Neural cell (in vitro differentiated cells): ENCODE data around the gene FAM177B. TPM values are rescaled to one million over a fixed set of nuclear protein-coding genes. Genes with fewer than 3 reads are reported as not detected.

Experiments used
- H2AFZ ChIP-seq: fragments of 200-600, 300-800 bp; sonication (generic), shearing (Covaris generic); 2 replicates; pipeline ENCODE4 v1.6.0; 2014; ENCODE audit warnings: low read depth, mild to moderate bottlenecking, antibody characterized with exemption, low read length, moderate library complexity
- H3F3A ChIP-seq: fragments of 200-600 bp; shearing (Covaris generic); 2 replicates; pipeline ENCODE4 v1.6.1; 2016; ENCODE audit warnings: mild to moderate bottlenecking, moderate library complexity, mixed read lengths, antibody characterized with exemption, low read length; ENCODE audit not compliant: insufficient read depth, poor library complexity, severe bottlenecking
- H3K27ac ChIP-seq: fragments of 200-600, 300-800 bp; sonication (generic), shearing (Covaris generic); 2 replicates; pipeline ENCODE4 v1.5.1; 2014; ENCODE audit warnings: mild to moderate bottlenecking, low read length, moderate library complexity
- H3K27me3 ChIP-seq: fragments of 300-800, 200-600 bp; sonication (generic), shearing (Covaris generic); 2 replicates; pipeline ENCODE4 v1.6.0; 2014; ENCODE audit warnings: mild to moderate bottlenecking, low read depth, low read length, moderate library complexity; ENCODE audit not compliant: insufficient read depth
- H3K36me3 ChIP-seq: fragments of 300-800, 200-600 bp; sonication (generic), shearing (Covaris generic); 2 replicates; pipeline ENCODE4 v1.5.1; 2014; ENCODE audit warnings: mild to moderate bottlenecking, antibody characterized with exemption, low read length, moderate library complexity; ENCODE audit not compliant: insufficient read depth
- H3K4me2 ChIP-seq: fragments of 300-800, 200-600 bp; sonication (generic), shearing (Covaris generic); 2 replicates; pipeline ENCODE4 v1.6.0; 2014; ENCODE audit warnings: mild to moderate bottlenecking, low read length
- H3K4me3 ChIP-seq: fragments of 300-800, 200-600 bp; sonication (generic), shearing (Covaris generic); 2 replicates; pipeline ENCODE4 v1.5.1; 2014; ENCODE audit warnings: mild to moderate bottlenecking, low read length, moderate library complexity
- H3K79me2 ChIP-seq: fragments of 200-600 bp; shearing (Covaris generic); replicated peaks from 2 replicates; pipeline ENCODE4 v1.6.0; 2014; ENCODE audit warnings: mild to moderate bottlenecking, low read length, moderate library complexity; ENCODE audit not compliant: insufficient read depth
- H3K9ac ChIP-seq: fragments of 300-800, 200-600 bp; sonication (generic), shearing (Covaris generic); 2 replicates; pipeline ENCODE4 v1.6.1; 2016; ENCODE audit warnings: mild to moderate bottlenecking, low read length, mixed read lengths
- H3K9me2 ChIP-seq: fragments of 200-600 bp; shearing (Covaris generic); 2 replicates; pipeline ENCODE4 v1.6.1; 2016; ENCODE audit warnings: mild to moderate bottlenecking, low read length, mixed read lengths; ENCODE audit not compliant: insufficient read depth
- H3K9me3 ChIP-seq: fragments of 200-600, 300-800 bp; sonication (generic), shearing (Covaris generic); 2 replicates; pipeline ENCODE4 v1.6.1; 2016; ENCODE audit warnings: mild to moderate bottlenecking, mixed run types, low read length, moderate library complexity, mixed read lengths
- H4K20me1 ChIP-seq: fragments of 200-600 bp; shearing (Covaris generic); 2 replicates; pipeline ENCODE4 v1.6.1; 2016; ENCODE audit warnings: mild to moderate bottlenecking, mixed run types; ENCODE audit not compliant: insufficient read depth
- EP300 ChIP-seq: fragments of 450-650 bp; conservative IDR thresholded peaks from 2 replicates; pipeline ENCODE4 v1.6.1; 2014; ENCODE audit warnings: antibody characterized with exemption, mild to moderate bottlenecking, moderate library complexity; ENCODE audit not compliant: poor library complexity, severe bottlenecking
- EZH2 ChIP-seq: fragments of 200-600, 300-800 bp; shearing (Covaris generic), sonication (generic); IDR thresholded peaks from 2 replicates; pipeline ENCODE4 v1.6.1; 2014; ENCODE audit warnings: antibody characterized with exemption, low read length, borderline replicate concordance, mild to moderate bottlenecking; ENCODE audit not compliant: insufficient read depth, poor library complexity, severe bottlenecking
- MXI1 ChIP-seq: fragments of 450-650 bp; conservative IDR thresholded peaks from 2 replicates; pipeline ENCODE4 v1.6.1; 2014; ENCODE audit warnings: antibody characterized with exemption, mild to moderate bottlenecking; ENCODE audit not compliant: poor library complexity, severe bottlenecking
- POLR2AphosphoS5 ChIP-seq: IDR thresholded peaks from 2 replicates; pipeline ENCODE4 v1.6.1; 2012
- RAD21 ChIP-seq: fragments of 450-650 bp; conservative IDR thresholded peaks from 2 replicates; pipeline ENCODE4 v1.6.1; 2014; ENCODE audit warnings: antibody characterized with exemption, mild to moderate bottlenecking, moderate library complexity
- SMC3 ChIP-seq: fragments of 450-650 bp; conservative IDR thresholded peaks from 2 replicates; pipeline ENCODE4 v1.6.1; 2014; ENCODE audit warnings: antibody characterized with exemption, mild to moderate bottlenecking, moderate library complexity; ENCODE audit not compliant: poor library complexity
- TAF1 ChIP-seq: IDR thresholded peaks from 2 replicates; pipeline ENCODE4 v1.6.1; 2012; ENCODE audit warnings: low read depth
- polyA plus RNA-seq: library from polyadenylated mRNA; depleted of rRNA; stranded (reverse); fragments of >200 nt; gene quantifications from 2 replicates; pipeline ENCODE4 v1.2.3, GENCODE V29; 2014
- TF ChIP-seq, protein P1 (sequence below): fragments of 450-650 bp; IDR thresholded peaks from 2 replicates; pipeline ENCODE4 v1.5.1; 2014; ENCODE audit warnings: antibody characterized with exemption, mild to moderate bottlenecking, moderate library complexity; ENCODE audit not compliant: poor library complexity, severe bottlenecking
- TF ChIP-seq, protein P2 (sequence below): IDR thresholded peaks from 2 replicates; pipeline ENCODE4 v1.6.1; 2012; ENCODE audit warnings: borderline replicate concordance

Gene FAM177B
- polyA plus RNA-seq, 1 donor from 2014 or later = not detected

DNA sequence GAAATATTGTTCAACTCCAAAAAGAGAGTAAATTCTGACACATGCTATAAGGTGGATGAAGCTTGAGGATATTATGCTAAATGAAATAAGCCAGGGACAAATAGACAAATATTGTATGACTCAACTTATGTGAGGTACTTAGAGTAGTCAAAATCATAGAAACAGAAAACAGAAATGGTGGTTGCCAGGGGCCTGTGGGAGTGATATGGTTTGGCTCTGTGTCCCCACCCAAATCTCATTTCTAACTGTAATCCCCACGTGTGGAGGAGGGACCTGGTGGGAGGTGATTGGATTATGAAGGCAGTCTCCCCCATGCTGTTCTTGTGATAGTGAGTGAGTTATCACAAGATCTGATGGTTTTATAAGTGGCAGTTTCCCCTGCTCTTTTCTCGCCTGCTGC lies 53.1 kb downstream of the FAM177B start:
- Histone ChIP-seq H3K4me3 (no peak overlapping the region), H3K27me3 (no peaks in the 10 kb centered on the region), H3K27ac (no peak overlapping the region), H4K20me1 (no peaks in the 10 kb centered on the region), H3F3A (no peaks in the 10 kb centered on the region), H2AFZ (no peak overlapping the region), H3K36me3 (no peaks in the 10 kb centered on the region), H3K4me2 (no peak overlapping the region), H3K9ac (no peak overlapping the region), H3K79me2 (no peaks in the 10 kb centered on the region), H3K9me2 (no peaks in the 10 kb centered on the region), H3K9me3 (no peaks in the 10 kb centered on the region)
- TF ChIP-seq RAD21 = no peak
- no peak for TF ChIP-seq EP300
- TF ChIP-seq, protein P1, sequence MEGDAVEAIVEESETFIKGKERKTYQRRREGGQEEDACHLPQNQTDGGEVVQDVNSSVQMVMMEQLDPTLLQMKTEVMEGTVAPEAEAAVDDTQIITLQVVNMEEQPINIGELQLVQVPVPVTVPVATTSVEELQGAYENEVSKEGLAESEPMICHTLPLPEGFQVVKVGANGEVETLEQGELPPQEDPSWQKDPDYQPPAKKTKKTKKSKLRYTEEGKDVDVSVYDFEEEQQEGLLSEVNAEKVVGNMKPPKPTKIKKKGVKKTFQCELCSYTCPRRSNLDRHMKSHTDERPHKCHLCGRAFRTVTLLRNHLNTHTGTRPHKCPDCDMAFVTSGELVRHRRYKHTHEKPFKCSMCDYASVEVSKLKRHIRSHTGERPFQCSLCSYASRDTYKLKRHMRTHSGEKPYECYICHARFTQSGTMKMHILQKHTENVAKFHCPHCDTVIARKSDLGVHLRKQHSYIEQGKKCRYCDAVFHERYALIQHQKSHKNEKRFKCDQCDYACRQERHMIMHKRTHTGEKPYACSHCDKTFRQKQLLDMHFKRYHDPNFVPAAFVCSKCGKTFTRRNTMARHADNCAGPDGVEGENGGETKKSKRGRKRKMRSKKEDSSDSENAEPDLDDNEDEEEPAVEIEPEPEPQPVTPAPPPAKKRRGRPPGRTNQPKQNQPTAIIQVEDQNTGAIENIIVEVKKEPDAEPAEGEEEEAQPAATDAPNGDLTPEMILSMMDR = no peak
- TF ChIP-seq TAF1 = no peak
- TF ChIP-seq MXI1 = no peak
- TF ChIP-seq SMC3 = no peak
- TF ChIP-seq, protein P2, sequence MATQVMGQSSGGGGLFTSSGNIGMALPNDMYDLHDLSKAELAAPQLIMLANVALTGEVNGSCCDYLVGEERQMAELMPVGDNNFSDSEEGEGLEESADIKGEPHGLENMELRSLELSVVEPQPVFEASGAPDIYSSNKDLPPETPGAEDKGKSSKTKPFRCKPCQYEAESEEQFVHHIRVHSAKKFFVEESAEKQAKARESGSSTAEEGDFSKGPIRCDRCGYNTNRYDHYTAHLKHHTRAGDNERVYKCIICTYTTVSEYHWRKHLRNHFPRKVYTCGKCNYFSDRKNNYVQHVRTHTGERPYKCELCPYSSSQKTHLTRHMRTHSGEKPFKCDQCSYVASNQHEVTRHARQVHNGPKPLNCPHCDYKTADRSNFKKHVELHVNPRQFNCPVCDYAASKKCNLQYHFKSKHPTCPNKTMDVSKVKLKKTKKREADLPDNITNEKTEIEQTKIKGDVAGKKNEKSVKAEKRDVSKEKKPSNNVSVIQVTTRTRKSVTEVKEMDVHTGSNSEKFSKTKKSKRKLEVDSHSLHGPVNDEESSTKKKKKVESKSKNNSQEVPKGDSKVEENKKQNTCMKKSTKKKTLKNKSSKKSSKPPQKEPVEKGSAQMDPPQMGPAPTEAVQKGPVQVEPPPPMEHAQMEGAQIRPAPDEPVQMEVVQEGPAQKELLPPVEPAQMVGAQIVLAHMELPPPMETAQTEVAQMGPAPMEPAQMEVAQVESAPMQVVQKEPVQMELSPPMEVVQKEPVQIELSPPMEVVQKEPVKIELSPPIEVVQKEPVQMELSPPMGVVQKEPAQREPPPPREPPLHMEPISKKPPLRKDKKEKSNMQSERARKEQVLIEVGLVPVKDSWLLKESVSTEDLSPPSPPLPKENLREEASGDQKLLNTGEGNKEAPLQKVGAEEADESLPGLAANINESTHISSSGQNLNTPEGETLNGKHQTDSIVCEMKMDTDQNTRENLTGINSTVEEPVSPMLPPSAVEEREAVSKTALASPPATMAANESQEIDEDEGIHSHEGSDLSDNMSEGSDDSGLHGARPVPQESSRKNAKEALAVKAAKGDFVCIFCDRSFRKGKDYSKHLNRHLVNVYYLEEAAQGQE = no peak
- no peak for TF ChIP-seq EZH2
- no peak for TF ChIP-seq POLR2AphosphoS5

DNA sequence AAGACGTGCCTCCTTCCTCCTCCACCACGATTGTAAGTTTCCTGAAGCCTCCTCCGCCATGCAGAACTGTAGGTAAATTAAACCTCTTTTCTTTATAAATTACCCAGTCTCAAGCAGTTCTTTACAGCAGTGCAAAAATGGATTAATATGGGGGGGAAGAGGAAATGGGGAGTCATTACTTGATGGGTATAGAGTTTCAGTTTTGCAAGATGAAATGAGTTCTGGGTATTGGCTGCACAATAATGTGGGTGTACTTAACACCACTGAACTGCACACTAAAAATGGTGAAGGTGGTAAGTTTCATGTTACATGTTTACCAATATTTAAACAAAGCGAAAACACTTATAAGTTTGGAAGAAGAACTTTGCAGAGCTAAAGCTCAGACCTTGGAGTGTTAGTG lies 53.5 kb downstream of the FAM177B start:
- Histone ChIP-seq H3K36me3 (no peaks in the 10 kb centered on the region), H3F3A (no peaks in the 10 kb centered on the region), H3K4me2 (no peak overlapping the region), H4K20me1 (no peaks in the 10 kb centered on the region), H3K4me3 (no peak overlapping the region), H3K27ac (no peak overlapping the region), H3K79me2 (no peaks in the 10 kb centered on the region), H3K9me2 (no peaks in the 10 kb centered on the region), H3K27me3 (no peaks in the 10 kb centered on the region), H3K9ac (no peak overlapping the region), H2AFZ (no peak overlapping the region), H3K9me3 (no peaks in the 10 kb centered on the region)
- TF ChIP-seq RAD21 (no peak), EZH2 (no peak)
- TF ChIP-seq, protein P1 = no peak
